Hematopoietic multipotent progenitor cell treated with erythropoietin and hydrocortisone succinate and interleukin-3 and kit ligand, for 17 days (in vitro differentiated cells): Measurements from ENCODE around the gene C13orf46.
A peak's percentile ranks its signal among the peaks of the same experiment; 100 is the strongest.

ENCODE experiments used
- DNase-seq: peaks from one replicate; pipeline ENCODE4 v3.0.0-alpha.2; 2015; ENCODE audit warnings: low spot score

Gene C13orf46

GRCh38 chr13:114009590-114010400 lies 35.9 kb upstream of the C13orf46 start:
- DNase-seq: no peak

- DNase-seq: no peak
Measured at GRCh38 chr13:114008964-114009589, 35.2 kb upstream of the C13orf46 start.

- DNase-seq: no peak
Measured at GRCh38 chr13:114007566-114007965, 33.7 kb upstream of the C13orf46 start.

GRCh38 chr13:114005206-114005724 lies 31.4 kb upstream of the C13orf46 start:
- DNase-seq: no peak

- peak; percentile 80 for DNase-seq
Measured at GRCh38 chr13:114004420-114005205, 30.7 kb upstream of the C13orf46 start.

- no peak for DNase-seq
Measured at GRCh38 chr13:114002771-114003321, 29.0 kb upstream of the C13orf46 start.

- no peak for DNase-seq
Measured at GRCh38 chr13:114002009-114002544, 28.2 kb upstream of the C13orf46 start.

GRCh38 chr13:114001331-114002008 lies 27.6 kb upstream of the C13orf46 start:
- no peak for DNase-seq

- DNase-seq: no peak
Measured at GRCh38 chr13:114000151-114001040, 26.5 kb upstream of the C13orf46 start.

- no peak for DNase-seq
Measured at GRCh38 chr13:113999618-113999910, 25.7 kb upstream of the C13orf46 start.

- no peak for DNase-seq
Measured at GRCh38 chr13:113998781-113999617, 25.1 kb upstream of the C13orf46 start.

- DNase-seq: no peak
Measured at GRCh38 chr13:113997845-113998751, 24.2 kb upstream of the C13orf46 start.

GRCh38 chr13:113996912-113997745 lies 23.3 kb upstream of the C13orf46 start:
- no peak for DNase-seq

GRCh38 chr13:113996081-113996911 lies 22.4 kb upstream of the C13orf46 start:
- no peak for DNase-seq

- no peak for DNase-seq
Measured at GRCh38 chr13:113995051-113995601, 21.2 kb upstream of the C13orf46 start.

GRCh38 chr13:113992276-113993005 lies 18.6 kb upstream of the C13orf46 start:
- no peak for DNase-seq
